Measurements from ENCODE around the gene ZNF836. TPM values are rescaled to one million over a fixed set of nuclear protein-coding genes. Genes with fewer than 3 reads are reported as not detected.

ZNF836 gene
- total RNA-seq, result 10 to 100 TPM in 2 of 5 donors, 1 to 10 TPM in 3; 1.3 to 17.7 (median 4.1) TPM
- 1 to 10 TPM; 3.2 to 4.5 (median 3.4) TPM for polyA plus RNA-seq
- long read RNA-seq, donor 1, result 0 reads
- long read RNA-seq, donor 2, partial matches to known transcripts, result 0 of 1 reads
- long read RNA-seq, donor 2, other reads (novel, unspliced or antisense), result 0 of 1 reads
- long read RNA-seq, donor 3, partial matches to known transcripts, result 0 of 1 reads
- long read RNA-seq, donor 3, other reads (novel, unspliced or antisense), result 0 of 1 reads
- long read RNA-seq, donor 4, result 0 reads
- long read RNA-seq, donor 5, partial matches to known transcripts, result 0 of 1 reads
- long read RNA-seq, donor 5, other reads (novel, unspliced or antisense), result 0 of 1 reads
- long read RNA-seq, donor 6, transcript ZNF836-203 (4 exons, 808 nt), result major isoform, 5 of 5 reads
- long read RNA-seq, donor 6, partial matches to known transcripts, result 0 of 5 reads
- long read RNA-seq, donor 6, other reads (novel, unspliced or antisense), result 0 of 5 reads
- long read RNA-seq, donor 7, partial matches to known transcripts, result 0 of 1 reads
- long read RNA-seq, donor 7, other reads (novel, unspliced or antisense), result 0 of 1 reads
- long read RNA-seq, donor 8, result 0 reads
- long read RNA-seq, donor 9, partial matches to known transcripts, result 7 of 7 reads
- long read RNA-seq, donor 9, other reads (novel, unspliced or antisense), result 0 of 7 reads
- long read RNA-seq, donor 10, result 0 reads

DNA sequence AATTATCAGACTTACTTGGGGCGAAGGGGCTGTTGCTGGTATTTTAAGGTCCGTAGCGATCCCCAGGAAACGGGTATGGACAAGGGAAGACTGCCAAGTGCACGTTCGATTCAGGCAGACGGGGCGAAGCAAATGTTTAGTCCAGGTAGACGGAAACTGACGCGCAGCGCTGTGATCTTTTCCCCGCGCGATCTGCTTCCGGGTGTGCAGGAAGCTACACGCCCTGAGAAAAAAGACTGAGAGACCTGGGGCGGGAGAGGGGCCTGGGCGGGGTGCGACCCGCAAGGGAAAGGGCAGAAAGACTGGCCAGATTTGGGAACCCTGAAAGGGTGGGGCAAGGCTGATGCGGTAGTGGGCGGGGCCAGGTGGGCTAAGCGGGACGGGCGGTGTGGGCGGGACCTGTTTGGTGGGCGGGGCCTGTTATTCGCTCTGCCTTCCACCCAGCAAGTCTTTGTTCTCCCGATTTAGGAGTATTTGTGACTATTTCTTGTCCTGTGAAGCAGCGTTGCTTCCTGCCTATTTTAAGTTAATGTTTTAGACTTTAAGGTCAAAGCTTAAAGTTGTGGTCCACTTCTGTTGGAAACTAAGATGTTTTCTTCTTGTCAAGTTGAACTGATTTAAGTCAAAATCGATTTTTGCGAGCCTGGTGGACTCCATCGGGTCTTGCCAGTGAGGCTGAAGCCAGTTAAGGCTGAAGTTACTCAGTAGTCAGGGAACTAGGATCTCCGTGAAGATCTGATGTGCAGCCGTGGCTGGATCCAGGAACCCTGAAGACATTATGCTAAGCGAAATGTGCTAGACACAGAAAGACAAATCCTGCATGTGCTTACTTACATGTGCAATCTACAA is at the start of gene ZNF836:
ZNF836 (minus strand) TSS at position 301 of the 849 bp plus-strand sequence. CDS start 3,549 bp downstream, outside the sequence.
- peak within 1 kb of the TSS; percentile 72 to 85 (median 80) for H3K4me3 ChIP-seq
- 5 to 7% (median 5%) methylated on average over 36 to 37 of the region's 37 CpGs for WGBS, 5 donors
- peak; percentile 92 to 96 for DNase-seq
- intact Hi-C loops (cut with DNase I; ENCODE audit: low total_unique reads), result no loop called here
- peak within 1 kb of the TSS; percentile 76 to 91 (median 87) for H3K27ac ChIP-seq
- no peaks in the 10 kb centered on the region for H3K9me3 ChIP-seq
- H3K27me3 ChIP-seq, result no peaks in the 10 kb centered on the region
- H3K4me1 ChIP-seq, result peaks cover 12 to 26% (median 18%) of the 10 kb centered on the region in 4 donors
- peaks cover 9 to 30% (median 28%) of the 10 kb centered on the region in 4 donors for H3K36me3 ChIP-seq
- no peak for TF ChIP-seq EP300 (IDR thresholded peaks at IDR 0.05)
- peak in 2 of 3 donors; percentile 36 to 38 for TF ChIP-seq POLR2AphosphoS5 (IDR thresholded peaks at IDR 0.05)

DNA sequence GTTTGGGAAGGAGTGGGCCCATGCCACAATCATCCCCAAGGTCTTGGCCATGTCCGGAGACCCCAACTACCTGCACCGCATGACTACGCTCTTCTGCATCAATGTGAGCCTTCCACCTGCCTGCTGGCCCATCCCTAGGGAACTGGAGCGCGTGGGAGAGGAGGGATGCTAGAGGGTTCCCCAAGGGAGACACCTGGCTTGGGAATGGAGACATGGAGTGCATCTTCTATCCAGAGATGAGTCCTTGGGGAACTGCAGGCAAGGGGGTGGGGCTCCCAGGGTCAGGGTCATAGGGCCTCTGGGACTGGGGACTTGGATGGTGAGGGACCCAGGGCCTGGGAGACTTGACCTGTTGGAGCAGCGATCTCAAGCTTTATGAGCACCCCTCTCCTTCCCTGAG is 49.6 kb upstream of the ZNF836 start:
- Histone ChIP-seq H3K4me1 (no peaks in the 10 kb centered on the region), H3K9me3 (no peaks in the 10 kb centered on the region), H3K27ac (no peak overlapping the region), H3K27me3 (no peaks in the 10 kb centered on the region), H3K36me3 (peaks cover 97 to 100% (median 100%) of the 10 kb centered on the region in 4 donors), H3K4me3 (no peak overlapping the region)
- TF ChIP-seq POLR2A (IDR thresholded peaks at IDR 0.05), result no peak
- no peak for TF ChIP-seq POLR2AphosphoS5 (IDR thresholded peaks at IDR 0.05)
- no peak for TF ChIP-seq EP300 (IDR thresholded peaks at IDR 0.05)
- TF ChIP-seq, protein P1, sequence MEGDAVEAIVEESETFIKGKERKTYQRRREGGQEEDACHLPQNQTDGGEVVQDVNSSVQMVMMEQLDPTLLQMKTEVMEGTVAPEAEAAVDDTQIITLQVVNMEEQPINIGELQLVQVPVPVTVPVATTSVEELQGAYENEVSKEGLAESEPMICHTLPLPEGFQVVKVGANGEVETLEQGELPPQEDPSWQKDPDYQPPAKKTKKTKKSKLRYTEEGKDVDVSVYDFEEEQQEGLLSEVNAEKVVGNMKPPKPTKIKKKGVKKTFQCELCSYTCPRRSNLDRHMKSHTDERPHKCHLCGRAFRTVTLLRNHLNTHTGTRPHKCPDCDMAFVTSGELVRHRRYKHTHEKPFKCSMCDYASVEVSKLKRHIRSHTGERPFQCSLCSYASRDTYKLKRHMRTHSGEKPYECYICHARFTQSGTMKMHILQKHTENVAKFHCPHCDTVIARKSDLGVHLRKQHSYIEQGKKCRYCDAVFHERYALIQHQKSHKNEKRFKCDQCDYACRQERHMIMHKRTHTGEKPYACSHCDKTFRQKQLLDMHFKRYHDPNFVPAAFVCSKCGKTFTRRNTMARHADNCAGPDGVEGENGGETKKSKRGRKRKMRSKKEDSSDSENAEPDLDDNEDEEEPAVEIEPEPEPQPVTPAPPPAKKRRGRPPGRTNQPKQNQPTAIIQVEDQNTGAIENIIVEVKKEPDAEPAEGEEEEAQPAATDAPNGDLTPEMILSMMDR (IDR thresholded peaks at IDR 0.05), result no peak
- no peak for DNase-seq
- intact Hi-C loops (cut with DNase I; ENCODE audit: low total_unique reads), result no loop called here
- 97 to 100% (median 97%) methylated on average over 3 to 6 of the region's 6 CpGs for WGBS, 5 donors

DNA sequence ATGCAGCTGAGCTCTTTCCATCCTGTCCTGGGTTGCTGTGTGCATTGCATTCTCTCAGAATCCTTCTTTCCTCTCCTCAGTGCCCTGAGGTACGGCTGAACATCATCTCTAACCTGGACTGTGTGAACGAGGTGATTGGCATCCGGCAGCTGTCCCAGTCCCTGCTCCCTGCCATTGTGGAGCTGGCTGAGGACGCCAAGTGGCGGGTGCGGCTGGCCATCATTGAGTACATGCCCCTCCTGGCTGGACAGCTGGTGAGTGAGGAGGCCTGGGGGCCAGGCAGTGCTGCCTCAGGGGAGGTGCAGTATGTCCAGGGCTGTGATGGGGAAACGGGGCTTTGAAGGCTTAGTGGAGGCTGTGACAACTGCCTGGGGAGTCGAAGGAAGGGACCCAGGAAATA is 48.2 kb upstream of the ZNF836 start:
- TF ChIP-seq POLR2A (IDR thresholded peaks at IDR 0.05), result no peak
- TF ChIP-seq, protein P1 (IDR thresholded peaks at IDR 0.05), result no peak
- no peak for TF ChIP-seq EP300 (IDR thresholded peaks at IDR 0.05)
- TF ChIP-seq POLR2AphosphoS5 (IDR thresholded peaks at IDR 0.05), result no peak
- peak in 1 of 2 donors; percentile 7 for DNase-seq
- no peak overlapping the region for H3K27ac ChIP-seq
- WGBS, 5 donors, result 91 to 96% (median 95%) methylated on average over 8 of the region's 8 CpGs
- no peaks in the 10 kb centered on the region for H3K27me3 ChIP-seq
- peaks cover 95 to 100% (median 100%) of the 10 kb centered on the region in 4 donors for H3K36me3 ChIP-seq
- H3K9me3 ChIP-seq, result no peaks in the 10 kb centered on the region
- H3K4me1 ChIP-seq, result no peaks in the 10 kb centered on the region
- intact Hi-C loops (cut with DNase I; ENCODE audit: low total_unique reads), result no loop called here
- no peak overlapping the region for H3K4me3 ChIP-seq

DNA sequence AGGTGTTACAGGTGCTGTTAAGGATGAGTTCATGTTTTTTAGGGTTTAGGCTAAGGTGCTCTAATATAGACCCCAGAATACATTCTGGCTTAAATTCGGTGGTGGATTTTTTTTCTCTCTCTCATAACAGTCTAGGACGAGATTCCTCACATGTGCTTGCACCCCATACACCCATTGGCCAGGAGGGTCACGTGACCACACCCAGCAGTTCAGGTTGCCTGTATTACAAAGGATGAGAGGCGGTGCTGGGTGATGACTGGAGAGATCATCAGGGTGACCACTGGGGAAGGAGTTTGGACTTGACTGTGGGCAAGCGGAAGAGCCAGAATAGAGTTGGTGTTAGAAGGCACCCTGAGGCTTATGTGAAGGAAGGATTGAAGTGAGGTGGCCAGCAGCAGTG is 46.2 kb upstream of the ZNF836 start:
- TF ChIP-seq, protein P1 (IDR thresholded peaks at IDR 0.05), result no peak
- TF ChIP-seq EP300 (IDR thresholded peaks at IDR 0.05) (no peak), POLR2A (IDR thresholded peaks at IDR 0.05) (no peak), POLR2AphosphoS5 (IDR thresholded peaks at IDR 0.05) (no peak)
- Histone ChIP-seq H3K36me3 (peaks cover 95 to 100% (median 100%) of the 10 kb centered on the region in 4 donors), H3K9me3 (no peaks in the 10 kb centered on the region), H3K4me3 (no peak overlapping the region), H3K27me3 (no peaks in the 10 kb centered on the region), H3K27ac (no peak overlapping the region), H3K4me1 (no peaks in the 10 kb centered on the region)
- no peak for DNase-seq
- intact Hi-C loops (cut with DNase I; ENCODE audit: low total_unique reads), result no loop called here
- 81 to 92% (median 91%) methylated on average over 5 of the region's 5 CpGs for WGBS, 5 donors
